K562 (cell line): ENCODE data around the gene HIPK2. TPM values are rescaled to one million over a fixed set of nuclear protein-coding genes. Genes with fewer than 3 reads are reported as not detected.

Experiments
- BRD4 ChIP-seq: fragments of 200-600 bp; sonication (generic); IDR thresholded peaks from 2 replicates; pipeline ENCODE4 v1.6.1; 2017; ENCODE audit warnings: inconsistent platforms
- E2F4 ChIP-seq: sonication (generic); formaldehyde crosslinking; IDR thresholded peaks from 2 replicates; pipeline ENCODE4 v1.8.0; 2022; ENCODE audit warnings: mild to moderate bottlenecking, low read depth, missing genetic modification reagents
- FOXM1 ChIP-seq, 2 experiments: fragments of 450-650 bp in 1 of 2; sonication (generic) in 1 of 2; formaldehyde crosslinking in 1 of 2; IDR thresholded peaks; 2 replicates each; pipeline versions ENCODE4 v1.6.1 to v1.9.0; 2017 to 2022; ENCODE audit warnings: low read depth in 2 of 2, mild to moderate bottlenecking in 2 of 2, missing genetic modification reagents in 1 of 2, moderate library complexity in 1 of 2
- KLF6 ChIP-seq: fragments of 250-450 bp; sonication (Bioruptor Pico); IDR thresholded peaks from 2 replicates; pipeline ENCODE4 v1.4.0; 2020; ENCODE audit warnings: mild to moderate bottlenecking, moderate library complexity, borderline replicate concordance
- MAFF ChIP-seq: IDR thresholded peaks from 2 replicates; pipeline ENCODE4 v1.6.1; 2012; ENCODE audit warnings: low read length, improper control_type of control experiment
- RAD21 ChIP-seq, 2 experiments: fragments of 250-450 bp in 1 of 2; fragments of 450-650 bp in 1 of 2; sonication (Bioruptor Pico) in 1 of 2; formaldehyde crosslinking in 1 of 2; IDR thresholded peaks in 1 of 2; conservative IDR thresholded peaks in 1 of 2; 2 replicates each; pipeline versions ENCODE4 v1.4.0 to v1.8.0; 2020 to 2022; ENCODE audit warnings: mild to moderate bottlenecking in 2 of 2, moderate library complexity in 1 of 2
- SMAD2 ChIP-seq: fragments of 150-350 bp; IDR thresholded peaks from 2 replicates; pipeline ENCODE4 v1.6.1; 2014; ENCODE audit warnings: low read depth, mild to moderate bottlenecking, low read length
- SRSF3 ChIP-seq: fragments of 200-400 bp; formaldehyde crosslinking; IDR thresholded peaks from 2 replicates; pipeline ENCODE4 v1.6.1; 2016; ENCODE audit warnings: mild to moderate bottlenecking, low read length, moderate library complexity; ENCODE audit not compliant: insufficient read depth
- SRSF7 ChIP-seq: fragments of 200-400 bp; formaldehyde crosslinking; optimal IDR thresholded peaks from 2 replicates; pipeline ENCODE3; 2017; ENCODE audit warnings: mild to moderate bottlenecking, low read depth, low read length
- TRIM24 ChIP-seq, 2 experiments: fragments of 450-650 bp; IDR thresholded peaks; 2 replicates each; pipeline ENCODE4 v1.6.1; 2016
- ZBTB40 ChIP-seq, 2 experiments: fragments of 450-650 bp in 1 of 2; sonication (generic) in 1 of 2; formaldehyde crosslinking in 1 of 2; IDR thresholded peaks; 2 replicates each; pipeline versions ENCODE4 v1.7.1 to v1.9.0; 2016 to 2022; ENCODE audit warnings: inconsistent platforms in 1 of 2, mild to moderate bottlenecking in 1 of 2, missing genetic modification reagents in 1 of 2
- ZEB2 ChIP-seq: fragments of 450-650 bp; IDR thresholded peaks from 2 replicates; pipeline ENCODE4 v1.6.1; 2016
- ZFP1 ChIP-seq: fragments of 450-650 bp; formaldehyde crosslinking; IDR thresholded peaks from 2 replicates; pipeline ENCODE4 v1.4.0; 2020; ENCODE audit warnings: mild to moderate bottlenecking, mixed read lengths
- ZNF12 ChIP-seq: sonication (generic); formaldehyde crosslinking; IDR thresholded peaks from 2 replicates; pipeline ENCODE4 v1.4.0; 2020; ENCODE audit warnings: mild to moderate bottlenecking, missing genetic modification reagents
- ZNF277 ChIP-seq: fragments of 250-450 bp; sonication (Bioruptor Pico); IDR thresholded peaks from 2 replicates; pipeline ENCODE4 v1.8.0; 2022; ENCODE audit warnings: inconsistent platforms, mild to moderate bottlenecking, moderate library complexity, borderline replicate concordance
- ZNF41 ChIP-seq: fragments of 250-450 bp; sonication (Bioruptor Pico); conservative IDR thresholded peaks from 2 replicates; pipeline ENCODE4 v1.4.0; 2020; ENCODE audit warnings: mild to moderate bottlenecking
- polyA plus RNA-seq, 8 experiments: library from polyadenylated mRNA; depleted of rRNA in 4 of 8; stranded (reverse) in 5 of 8; unstranded in 3 of 8; fragments of >200 nt; fragmentation: Nextera tagmentation in 2 of 8; fragmentation: Illumina TruSeq in 1 of 8; extraction: Ambion mirVana in 2 of 8; extraction: Trizol in 1 of 8; gene quantifications; 2 replicates each; pipeline versions ENCODE4 v1.2.1 to v1.2.3, GENCODE V29; 2011 to 2014; ENCODE audit warnings: inconsistent platforms in 1 of 8, missing spikeins in 1 of 8
- total RNA-seq, 7 experiments: library from RNA; depleted of rRNA in 6 of 7; stranded (reverse); fragments of >200 nt in 6 of 7; fragmentation: Illumina TruSeq in 2 of 7; extraction: Trizol in 2 of 7; gene quantifications; 2 replicates each; pipeline versions ENCODE4 v1.2.1 to v1.2.3, GENCODE V29; 2011 to 2021; ENCODE audit warnings: low replicate concordance in 1 of 7

HIPK2 gene
- total and polyA plus RNA-seq, 9 of the 15 experiments (the other 6 are each of a cell fraction or from before 2014, with no cell fraction given): 0.69 to 19.8 (median 5.1) TPM

- TF ChIP-seq FOXM1 (IDR thresholded peaks at IDR 0.05; ENCODE audit: low read depth) (no peak), FOXM1 (CRISPR knock-in tag; IDR thresholded peaks at IDR 0.05; ENCODE audit: low read depth) (no peak), SRSF3 (0 out of 2 replicates have a peak, but pooled peaks have one; percentile 55), SMAD2 (no peak), E2F4 (no peak), ZNF12 (CRISPR knock-in tag) (no peak), ZNF277 (CRISPR knock-in tag) (no peak), ZEB2 (peak; percentile 65; the same call in 1 of the 2 replicates), RAD21 (CRISPR knock-in tag; conservative IDR thresholded peaks at IDR 0.05 in 1 of 2, IDR thresholded peaks at IDR 0.05 in 1 of 2) (peak in 1 of 2 experiments; percentile 8; a peak in 1 of 4 replicates), KLF6 (no peak), TRIM24 (IDR thresholded peaks at IDR 0.05) (no peak), ZBTB40 (IDR thresholded peaks at IDR 0.05) (peak; percentile 26; the same call in 1 of the 2 replicates), ZBTB40 (CRISPR knock-in tag; IDR thresholded peaks at IDR 0.05) (no peak), ZFP1 (CRISPR knock-in tag) (no peak), SRSF7 (no peak), MAFF (no peak), ZNF41 (CRISPR knock-in tag) (no peak), BRD4 (no peak)
These were observed 1.2 kb downstream of the HIPK2 start (continued) for GRCh38 chr7:139776486-139777132.
